ENCODE measurements around the gene NCBP2.

Gene NCBP2

DNA sequence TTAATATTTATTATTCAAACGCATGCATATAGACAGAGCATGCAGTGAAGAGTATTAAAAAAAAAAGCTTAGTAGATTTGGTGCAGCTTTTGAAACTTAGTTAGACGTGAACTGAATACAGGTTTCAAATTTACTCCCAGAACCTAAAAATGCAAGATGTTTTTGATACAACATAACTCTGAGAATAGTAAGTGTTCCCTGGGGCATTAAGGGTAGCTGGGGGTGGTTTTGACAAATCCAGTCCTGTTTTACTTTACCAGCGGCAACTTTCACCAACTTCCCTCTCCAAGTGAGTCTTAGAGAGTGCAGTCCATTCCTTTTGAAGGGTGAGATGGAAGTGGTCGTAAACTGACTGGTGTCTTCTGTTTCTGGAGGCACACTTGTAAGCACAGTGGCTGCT is 11.2 kb downstream of the NCBP2 start:
- Histone ChIP-seq H4K20me1 (ENCODE audit: insufficient read depth, low read length) (no peaks in the 10 kb centered on the region; the same call in 1 of the 2 replicates), H3K9ac (ENCODE audit: low read depth, low read length) (no peak overlapping the region), H3K27me3 (ENCODE audit: insufficient read depth, low read length, poor library complexity) (no peaks in the 10 kb centered on the region), H3K9me3 (ENCODE audit: insufficient read depth, low read length, severe bottlenecking) (no peaks in the 10 kb centered on the region), H3K4me2 (ENCODE audit: insufficient read depth, low read length) (no peak overlapping the region), H3K36me3 (ENCODE audit: insufficient read depth, low read length) (peaks cover 75% of the 10 kb centered on the region), H3K79me2 (ENCODE audit: insufficient read depth, low read length) (no peaks in the 10 kb centered on the region), H3K4me1 (ENCODE audit: insufficient read depth, low read length) (no peaks in the 10 kb centered on the region), H3K4me3 (ENCODE audit: low read depth in 1 of 2, low read length in 2 of 2) (no peak overlapping the region), H3K27ac (ENCODE audit: low read length) (no peak overlapping the region), H2AFZ (ENCODE audit: low read depth, low read length) (no peak overlapping the region)
- TF ChIP-seq, protein P1, sequence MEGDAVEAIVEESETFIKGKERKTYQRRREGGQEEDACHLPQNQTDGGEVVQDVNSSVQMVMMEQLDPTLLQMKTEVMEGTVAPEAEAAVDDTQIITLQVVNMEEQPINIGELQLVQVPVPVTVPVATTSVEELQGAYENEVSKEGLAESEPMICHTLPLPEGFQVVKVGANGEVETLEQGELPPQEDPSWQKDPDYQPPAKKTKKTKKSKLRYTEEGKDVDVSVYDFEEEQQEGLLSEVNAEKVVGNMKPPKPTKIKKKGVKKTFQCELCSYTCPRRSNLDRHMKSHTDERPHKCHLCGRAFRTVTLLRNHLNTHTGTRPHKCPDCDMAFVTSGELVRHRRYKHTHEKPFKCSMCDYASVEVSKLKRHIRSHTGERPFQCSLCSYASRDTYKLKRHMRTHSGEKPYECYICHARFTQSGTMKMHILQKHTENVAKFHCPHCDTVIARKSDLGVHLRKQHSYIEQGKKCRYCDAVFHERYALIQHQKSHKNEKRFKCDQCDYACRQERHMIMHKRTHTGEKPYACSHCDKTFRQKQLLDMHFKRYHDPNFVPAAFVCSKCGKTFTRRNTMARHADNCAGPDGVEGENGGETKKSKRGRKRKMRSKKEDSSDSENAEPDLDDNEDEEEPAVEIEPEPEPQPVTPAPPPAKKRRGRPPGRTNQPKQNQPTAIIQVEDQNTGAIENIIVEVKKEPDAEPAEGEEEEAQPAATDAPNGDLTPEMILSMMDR (IDR thresholded peaks at IDR 0.05; ENCODE audit: borderline replicate concordance, extremely low read depth, low read length, poor library complexity, severe bottlenecking) = no peak
- no peak for TF ChIP-seq EZH2 (IDR thresholded peaks at IDR 0.05; ENCODE audit: borderline replicate concordance, low read depth, low read length, severe bottlenecking)
- no peak for ATAC-seq (ENCODE audit: insufficient read depth, low read depth)
- no peak for DNase-seq

DNA sequence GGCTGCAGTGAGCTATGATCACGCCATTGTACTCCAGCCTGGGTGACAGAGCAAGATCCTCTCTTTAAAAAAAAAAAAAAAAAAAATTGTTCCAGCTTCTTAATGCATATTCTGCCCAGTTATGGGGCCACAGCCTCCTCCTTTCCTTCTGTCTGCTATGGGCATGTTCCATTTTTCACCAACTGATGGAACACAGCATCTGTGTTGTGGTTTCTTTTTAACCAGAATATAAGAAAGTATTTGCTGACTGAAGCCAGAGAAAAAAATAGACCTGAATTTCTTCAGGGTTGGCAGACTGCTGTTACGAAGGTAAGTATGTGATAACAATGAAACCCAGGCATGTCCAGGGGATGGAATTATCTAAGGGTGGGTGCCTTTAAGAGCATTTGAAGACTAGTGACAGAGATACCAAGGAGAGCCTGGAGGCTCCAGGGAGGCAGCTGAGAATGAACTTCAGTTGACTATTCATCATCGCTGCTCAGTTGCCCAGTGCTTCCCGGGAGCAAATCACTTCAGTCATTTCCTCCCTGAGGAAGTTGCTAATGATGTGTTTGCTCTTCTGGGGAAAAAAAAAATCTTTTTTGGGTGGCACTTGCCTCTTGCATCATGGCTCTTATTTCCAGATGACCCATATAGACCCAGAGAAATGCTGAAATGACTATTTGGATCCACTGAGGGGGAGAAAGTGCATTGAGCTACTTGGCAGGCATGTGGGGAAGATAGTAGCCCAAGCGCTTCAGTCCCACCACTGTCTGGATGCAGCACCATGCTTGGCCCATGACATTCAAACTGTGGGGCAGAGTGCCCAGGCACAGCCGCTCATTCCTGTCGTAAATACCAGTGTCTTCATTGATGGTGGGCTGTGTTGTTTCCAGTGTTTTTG is 14.5 kb downstream of the NCBP2 start:
- H3K27ac ChIP-seq (ENCODE audit: low read length) = no peak overlapping the region
- TF ChIP-seq EZH2 (IDR thresholded peaks at IDR 0.05; ENCODE audit: borderline replicate concordance, low read depth, low read length, severe bottlenecking) = no peak
- TF ChIP-seq, protein P1 (IDR thresholded peaks at IDR 0.05; ENCODE audit: borderline replicate concordance, extremely low read depth, low read length, poor library complexity, severe bottlenecking) = no peak
- H3K4me2 ChIP-seq (ENCODE audit: insufficient read depth, low read length) = no peak overlapping the region
- no peaks in the 10 kb centered on the region for H3K4me1 ChIP-seq (ENCODE audit: insufficient read depth, low read length)
- ATAC-seq (ENCODE audit: insufficient read depth, low read depth) (no peak), DNase-seq (no peak)
- no peaks in the 10 kb centered on the region for H3K9me3 ChIP-seq (ENCODE audit: insufficient read depth, low read length, severe bottlenecking)
- peaks cover 46% of the 10 kb centered on the region for H3K36me3 ChIP-seq (ENCODE audit: insufficient read depth, low read length)
- H3K9ac ChIP-seq (ENCODE audit: low read depth, low read length) = no peak overlapping the region
- H2AFZ ChIP-seq (ENCODE audit: low read depth, low read length) = no peak overlapping the region
- H3K4me3 ChIP-seq (ENCODE audit: low read depth in 1 of 2, low read length in 2 of 2) = no peak overlapping the region
- H4K20me1 ChIP-seq (ENCODE audit: insufficient read depth, low read length) = no peaks in the 10 kb centered on the region
- no peaks in the 10 kb centered on the region for H3K79me2 ChIP-seq (ENCODE audit: insufficient read depth, low read length)
- H3K27me3 ChIP-seq (ENCODE audit: insufficient read depth, low read length, poor library complexity) = no peaks in the 10 kb centered on the region

DNA sequence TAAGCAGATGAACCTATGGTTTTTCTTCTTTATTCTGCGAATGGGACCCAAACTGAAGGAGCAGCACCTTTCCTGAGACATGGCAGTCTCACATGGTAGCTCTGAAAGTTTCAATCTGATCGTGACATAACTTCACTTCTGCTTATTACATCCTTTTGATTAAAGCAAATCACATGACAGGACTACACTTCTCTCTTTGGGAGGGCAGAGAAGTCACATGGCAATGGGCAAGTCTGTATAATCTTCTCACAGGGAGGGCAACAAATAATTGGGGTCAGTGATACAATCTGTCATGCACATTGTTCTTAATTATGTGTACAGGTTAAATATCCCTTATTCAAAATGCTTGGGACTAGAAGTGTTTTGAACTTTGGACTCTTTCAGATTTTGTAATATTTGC is 21.6 kb downstream of the NCBP2 start:
- H3K4me1 ChIP-seq (ENCODE audit: insufficient read depth, low read length) = no peaks in the 10 kb centered on the region
- no peak for TF ChIP-seq EZH2 (IDR thresholded peaks at IDR 0.05; ENCODE audit: borderline replicate concordance, low read depth, low read length, severe bottlenecking)
- TF ChIP-seq, protein P1 (IDR thresholded peaks at IDR 0.05; ENCODE audit: borderline replicate concordance, extremely low read depth, low read length, poor library complexity, severe bottlenecking) = no peak
- H3K79me2 ChIP-seq (ENCODE audit: insufficient read depth, low read length) = no peaks in the 10 kb centered on the region
- no peaks in the 10 kb centered on the region for H4K20me1 ChIP-seq (ENCODE audit: insufficient read depth, low read length)
- H3K9me3 ChIP-seq (ENCODE audit: insufficient read depth, low read length, severe bottlenecking) = no peaks in the 10 kb centered on the region
- no peak overlapping the region for H3K9ac ChIP-seq (ENCODE audit: low read depth, low read length)
- peaks cover 21% of the 10 kb centered on the region for H3K36me3 ChIP-seq (ENCODE audit: insufficient read depth, low read length)
- H3K27me3 ChIP-seq (ENCODE audit: insufficient read depth, low read length, poor library complexity) = no peaks in the 10 kb centered on the region
- ATAC-seq (ENCODE audit: insufficient read depth, low read depth) (no peak), DNase-seq (no peak)
- H3K27ac ChIP-seq (ENCODE audit: low read length) = no peak overlapping the region
- H3K4me2 ChIP-seq (ENCODE audit: insufficient read depth, low read length) = no peak overlapping the region
- no peak overlapping the region for H2AFZ ChIP-seq (ENCODE audit: low read depth, low read length)
- no peak overlapping the region for H3K4me3 ChIP-seq (ENCODE audit: low read depth in 1 of 2, low read length in 2 of 2)
